ENCODE data around the gene NKAIN1. TPM values are rescaled to one million over a fixed set of nuclear protein-coding genes. Genes with fewer than 3 reads are reported as not detected.

The NKAIN1 gene
- total RNA-seq, 4 donors from 2014 or later = not detected

GRCh38 chr1:31208361-31208945, 31.2 kb downstream of the NKAIN1 start:
- no peak for DNase-seq (ENCODE audit: low spot score)
- no peak for ATAC-seq (ENCODE audit: low FRiP score)
- TF ChIP-seq CTCF (IDR thresholded peaks at IDR 0.05) = no peak

GRCh38 chr1:31207569-31207968, 32.1 kb downstream of the NKAIN1 start:
- DNase-seq (ENCODE audit: low spot score) (no peak), ATAC-seq (ENCODE audit: low FRiP score) (no peak)
- TF ChIP-seq CTCF (IDR thresholded peaks at IDR 0.05) = no peak

GRCh38 chr1:31207046-31207445, 32.6 kb downstream of the NKAIN1 start:
- ATAC-seq (ENCODE audit: low FRiP score) = no peak
- DNase-seq (ENCODE audit: low spot score) = no peak
- TF ChIP-seq CTCF (IDR thresholded peaks at IDR 0.05) = no peak

GRCh38 chr1:31203215-31203614, 36.5 kb downstream of the NKAIN1 start:
- no peak for TF ChIP-seq CTCF (IDR thresholded peaks at IDR 0.05)
- ATAC-seq (ENCODE audit: low FRiP score) = no peak
- DNase-seq (ENCODE audit: low spot score) = no peak

GRCh38 chr1:31201931-31202360, 37.7 kb downstream of the NKAIN1 start:
- TF ChIP-seq CTCF (IDR thresholded peaks at IDR 0.05) = no peak
- ATAC-seq (ENCODE audit: low FRiP score) (no peak), DNase-seq (ENCODE audit: low spot score) (no peak)

- TF ChIP-seq CTCF (IDR thresholded peaks at IDR 0.05) = no peak
- ATAC-seq (ENCODE audit: low FRiP score) (no peak), DNase-seq (ENCODE audit: low spot score) (no peak)
Measured at GRCh38 chr1:31199949-31200348, 39.7 kb downstream of the NKAIN1 start.

GRCh38 chr1:31199236-31199790, 40.4 kb downstream of the NKAIN1 start:
- ATAC-seq (ENCODE audit: low FRiP score) (no peak), DNase-seq (ENCODE audit: low spot score) (no peak)
- TF ChIP-seq CTCF (IDR thresholded peaks at IDR 0.05) = no peak

Measured in omental fat pad (tissue), 4 donors.